A673 (cell line): ENCODE results near the gene GMPPB. TPM values are rescaled to one million over a fixed set of nuclear protein-coding genes. Genes with fewer than 3 reads are reported as not detected.

Experiments used
- BruUV-seq: library from RNA; stranded (reverse); fragments of 400-500 nt; replicated peaks from 2 replicates; lab custom pipeline; 2021; lab: Mats Ljungman, UMichigan
- CTCF ChIA-PET: fragments of 300-600 bp; sonication (Branson Sonifier 250); formaldehyde crosslinking; loops from one replicate; lab custom pipeline; 2022; ENCODE audit warnings: antibody characterized with exemption; lab: Charles Lee
- POLR2A ChIA-PET: fragments of 300-600 bp; sonication (Branson Sonifier 250); formaldehyde crosslinking; loops from one replicate; lab custom pipeline; 2022; ENCODE audit warnings: antibody characterized with exemption; ENCODE audit not compliant: low non-redundant PET; lab: Charles Lee
- DNase-seq: peaks from one replicate; pipeline ENCODE4 v3.0.0-alpha.2; 2015; ENCODE audit warnings: low spot score
- H3K27ac ChIP-seq: fragments of 200-600 bp; sonication (generic); 2 replicates; pipeline ENCODE4 v1.5.1; 2016; ENCODE audit warnings: mixed run types, low read depth, mild to moderate bottlenecking, mixed read lengths, antibody characterized with exemption, low read length; ENCODE audit not compliant: poor library complexity, severe bottlenecking
- H3K27me3 ChIP-seq: fragments of 200-600 bp; sonication (generic); replicated peaks from 2 replicates; pipeline ENCODE4 v1.6.1; 2017; ENCODE audit warnings: mixed run types, low read depth, mild to moderate bottlenecking, mixed read lengths, antibody characterized with exemption, low read length; ENCODE audit not compliant: insufficient read depth, poor library complexity
- H3K36me3 ChIP-seq: fragments of 200-600 bp; sonication (generic); 2 replicates; pipeline ENCODE4 v1.6.1; 2016; ENCODE audit warnings: mixed run types, mild to moderate bottlenecking, mixed read lengths, antibody characterized with exemption, low read length; ENCODE audit not compliant: insufficient read depth, poor library complexity, severe bottlenecking
- H3K4me1 ChIP-seq: fragments of 200-600 bp; sonication (generic); 2 replicates; pipeline ENCODE4 v1.6.1; 2017; ENCODE audit warnings: mixed run types, mild to moderate bottlenecking, mixed read lengths, antibody characterized with exemption, low read length; ENCODE audit not compliant: insufficient read depth, poor library complexity, severe bottlenecking
- H3K4me3 ChIP-seq: fragments of 200-600 bp; sonication (generic); 2 replicates; pipeline ENCODE4 v1.5.1; 2016; ENCODE audit warnings: low read depth, mixed run types, mild to moderate bottlenecking, mixed read lengths, low read length; ENCODE audit not compliant: poor library complexity, severe bottlenecking
- H3K9me3 ChIP-seq: fragments of 200-600 bp; sonication (generic); 2 replicates; pipeline ENCODE4 v1.6.1; 2016; ENCODE audit warnings: mixed run types, low read depth, mild to moderate bottlenecking, mixed read lengths, antibody characterized with exemption, low read length; ENCODE audit not compliant: poor library complexity, severe bottlenecking
- CTCF ChIP-seq: fragments of 300-800, 200-600 bp; sonication (generic); conservative IDR thresholded peaks from 2 replicates; pipeline ENCODE4 v1.5.1; 2017; ENCODE audit warnings: low read depth, mild to moderate bottlenecking, antibody characterized with exemption, low read length, moderate library complexity, mixed read lengths
- EZH2 ChIP-seq: fragments of 200-600 bp; sonication (generic); IDR thresholded peaks from 2 replicates; pipeline ENCODE4 v1.6.1; 2017; ENCODE audit warnings: borderline replicate concordance, low read depth, mild to moderate bottlenecking, mixed read lengths, antibody characterized with exemption, low read length; ENCODE audit not compliant: poor library complexity, severe bottlenecking
- intact Hi-C: fragments of 100-400 bp; cut with micrococcal nuclease; formaldehyde crosslinking; loops from one replicate; pipeline ENCODE4 v1.10.0; 2022; ENCODE audit not compliant: unreplicated experiment
- total RNA-seq: library from RNA; stranded (reverse); gene quantifications from 2 replicates; pipeline ENCODE4 v1.2.3, GENCODE V29; 2021

GMPPB gene
- total RNA-seq, 1 experiment from 2014 or later = 15.2 TPM

- BruUV-seq = no TSS peak
- H3K4me3 ChIP-seq = no peak overlapping the region
- ChIA-PET POLR2A (no interaction called here), CTCF (no interaction called here)
- no peaks in the 10 kb centered on the region for H3K27me3 ChIP-seq
- H3K27ac ChIP-seq = no peak overlapping the region
- no peaks in the 10 kb centered on the region for H3K9me3 ChIP-seq
- no peaks in the 10 kb centered on the region for H3K4me1 ChIP-seq
- intact Hi-C loops = no loop called here
- no peak for TF ChIP-seq CTCF
- no peak for TF ChIP-seq EZH2
- no peaks in the 10 kb centered on the region for H3K36me3 ChIP-seq
- no peak for DNase-seq
These were observed 32.3 kb upstream of the GMPPB start for GRCh38 chr3:49756036-49756435.

- POLR2A ChIA-PET = no interaction called here
- H3K4me1 ChIP-seq = no peaks in the 10 kb centered on the region
- no peaks in the 10 kb centered on the region for H3K36me3 ChIP-seq
- CTCF ChIA-PET = no interaction called here
- DNase-seq = no peak
- intact Hi-C loops = no loop called here
- H3K4me3 ChIP-seq = no peak overlapping the region
- H3K27ac ChIP-seq = no peak overlapping the region
- no peaks in the 10 kb centered on the region for H3K27me3 ChIP-seq
- TF ChIP-seq EZH2 (no peak), CTCF (no peak)
- BruUV-seq = no TSS peak
- H3K9me3 ChIP-seq = no peaks in the 10 kb centered on the region
These were observed 30.8 kb upstream of the GMPPB start for GRCh38 chr3:49754536-49754935.

GRCh38 chr3:49751501-49751900 lies 27.8 kb upstream of the GMPPB start:
- H3K4me3 ChIP-seq = no peak overlapping the region
- no peaks in the 10 kb centered on the region for H3K27me3 ChIP-seq
- H3K4me1 ChIP-seq = no peaks in the 10 kb centered on the region
- no peaks in the 10 kb centered on the region for H3K36me3 ChIP-seq
- CTCF ChIA-PET = no interaction called here
- no peak overlapping the region for H3K27ac ChIP-seq
- no peak for DNase-seq
- TF ChIP-seq CTCF = no peak
- TF ChIP-seq EZH2 = no peak
- intact Hi-C loops = no loop called here
- BruUV-seq = no TSS peak
- H3K9me3 ChIP-seq = no peaks in the 10 kb centered on the region
- POLR2A ChIA-PET = no interaction called here
